IPS DF 4.7 (cell line): ENCODE measurements around the gene NPHP3.

Experiments used
- DNase-seq: peaks from one replicate; pipeline ENCODE4 v3.0.0-alpha.2; 2013; ENCODE audit warnings: low spot score; ENCODE audit errors: extremely low read depth

NPHP3 gene

GRCh38 chr3:132690040-132690439 is 32.2 kb downstream of the NPHP3 start:
- DNase-seq = no peak

GRCh38 chr3:132682201-132682600 is 40.0 kb downstream of the NPHP3 start:
- no peak for DNase-seq

GRCh38 chr3:132681421-132681820 is 40.8 kb downstream of the NPHP3 start:
- no peak for DNase-seq

GRCh38 chr3:132679911-132680310 is 42.3 kb downstream of the NPHP3 start:
- DNase-seq = no peak

GRCh38 chr3:132675408-132675807 is 46.8 kb downstream of the NPHP3 start:
- no peak for DNase-seq

- DNase-seq = no peak
These were observed 52.9 kb downstream of the NPHP3 start for GRCh38 chr3:132669256-132669777.

GRCh38 chr3:132665230-132665745 is 56.9 kb downstream of the NPHP3 start:
- no peak for DNase-seq

- no peak for DNase-seq
These were observed 60.0 kb downstream of the NPHP3 start for GRCh38 chr3:132662212-132662611.

- no peak for DNase-seq
These were observed 61.1 kb downstream of the NPHP3 start for GRCh38 chr3:132661101-132661500.

GRCh38 chr3:132660811-132661070 is 61.5 kb downstream of the NPHP3 start:
- no peak for DNase-seq

GRCh38 chr3:132660052-132660810 is 62.0 kb downstream of the NPHP3 start, which contains the start of gene UBA5:
TSS of gene UBA5 (plus strand) at chr3:132660329. CDS start at chr3:132660538, 209 bp downstream.
- DNase-seq = no peak

- DNase-seq = no peak
These were observed 62.7 kb downstream of the NPHP3 start, which contains the start of gene ACAD11 for GRCh38 chr3:132659365-132660051. TSS of gene ACAD11 (minus strand) at chr3:132659809. CDS start at chr3:132659751, 58 bp downstream.

- no peak for DNase-seq
These were observed 63.2 kb downstream of the NPHP3 start for GRCh38 chr3:132659000-132659364.

- DNase-seq = no peak
These were observed 64.1 kb downstream of the NPHP3 start for GRCh38 chr3:132657869-132658747.

GRCh38 chr3:132655471-132655870 is 66.7 kb downstream of the NPHP3 start:
- no peak for DNase-seq

GRCh38 chr3:132654721-132655120 is 67.5 kb downstream of the NPHP3 start:
- DNase-seq = no peak

GRCh38 chr3:132654190-132654589 is 68.0 kb downstream of the NPHP3 start:
- DNase-seq = no peak

- DNase-seq = no peak
These were observed 69.5 kb downstream of the NPHP3 start for GRCh38 chr3:132652640-132653270.

- no peak for DNase-seq
These were observed 72.1 kb downstream of the NPHP3 start for GRCh38 chr3:132650153-132650552.

- no peak for DNase-seq
These were observed 77.2 kb downstream of the NPHP3 start for GRCh38 chr3:132645058-132645457.

GRCh38 chr3:132643366-132643765 is 78.8 kb downstream of the NPHP3 start:
- no peak for DNase-seq
